ENCODE data around the gene STRBP.

STRBP gene

GRCh38 chr9:123167474-123167873 is 100.9 kb downstream of the STRBP start:
- TF ChIP-seq POLR2AphosphoS5 (IDR thresholded peaks at IDR 0.05; ENCODE audit: low read depth, low read length) (no peak), SIN3A (IDR thresholded peaks at IDR 0.05; ENCODE audit: borderline replicate concordance, insufficient read depth, low read length) (no peak), FOXP2 (optimal IDR thresholded peaks at IDR 0.05; ENCODE audit: borderline replicate concordance, extremely low read depth, extremely low read length, insufficient read depth) (no peak), REST (IDR thresholded peaks at IDR 0.05; ENCODE audit: insufficient read depth in 1 of 2, low read depth in 2 of 2, low read length in 2 of 2) (no peak), TAF1 (IDR thresholded peaks at IDR 0.05; ENCODE audit: borderline replicate concordance, insufficient read depth, low read length) (no peak)

GRCh38 chr9:123165813-123166212 is 102.6 kb downstream of the STRBP start:
- TF ChIP-seq SIN3A (IDR thresholded peaks at IDR 0.05; ENCODE audit: borderline replicate concordance, insufficient read depth, low read length) = no peak
- no peak for TF ChIP-seq TAF1 (IDR thresholded peaks at IDR 0.05; ENCODE audit: borderline replicate concordance, insufficient read depth, low read length)
- TF ChIP-seq FOXP2 (optimal IDR thresholded peaks at IDR 0.05; ENCODE audit: borderline replicate concordance, extremely low read depth, extremely low read length, insufficient read depth) = no peak
- TF ChIP-seq REST (IDR thresholded peaks at IDR 0.05; ENCODE audit: insufficient read depth in 1 of 2, low read depth in 2 of 2, low read length in 2 of 2) = no peak
- no peak for TF ChIP-seq POLR2AphosphoS5 (IDR thresholded peaks at IDR 0.05; ENCODE audit: low read depth, low read length)

- TF ChIP-seq REST (IDR thresholded peaks at IDR 0.05; ENCODE audit: insufficient read depth in 1 of 2, low read depth in 2 of 2, low read length in 2 of 2) = no peak
- no peak for TF ChIP-seq POLR2AphosphoS5 (IDR thresholded peaks at IDR 0.05; ENCODE audit: low read depth, low read length)
- no peak for TF ChIP-seq SIN3A (IDR thresholded peaks at IDR 0.05; ENCODE audit: borderline replicate concordance, insufficient read depth, low read length)
- no peak for TF ChIP-seq TAF1 (IDR thresholded peaks at IDR 0.05; ENCODE audit: borderline replicate concordance, insufficient read depth, low read length)
- no peak for TF ChIP-seq FOXP2 (optimal IDR thresholded peaks at IDR 0.05; ENCODE audit: borderline replicate concordance, extremely low read depth, extremely low read length, insufficient read depth)
Measured at GRCh38 chr9:123164285-123164684, 104.1 kb downstream of the STRBP start.

GRCh38 chr9:123162791-123163345 is 105.5 kb downstream of the STRBP start:
- TF ChIP-seq FOXP2 (optimal IDR thresholded peaks at IDR 0.05; ENCODE audit: borderline replicate concordance, extremely low read depth, extremely low read length, insufficient read depth) (no peak), SIN3A (IDR thresholded peaks at IDR 0.05; ENCODE audit: borderline replicate concordance, insufficient read depth, low read length) (no peak), REST (IDR thresholded peaks at IDR 0.05; ENCODE audit: insufficient read depth in 1 of 2, low read depth in 2 of 2, low read length in 2 of 2) (no peak), TAF1 (IDR thresholded peaks at IDR 0.05; ENCODE audit: borderline replicate concordance, insufficient read depth, low read length) (no peak), POLR2AphosphoS5 (IDR thresholded peaks at IDR 0.05; ENCODE audit: low read depth, low read length) (no peak)

All from PFSK-1 (cell line).